NOMO-1 (cell line): ENCODE results near the gene XPO6.

Experiments
- DNase-seq, 2 experiments: peaks; one replicate each; lab custom pipeline; 2025; ENCODE audit not compliant: unreplicated experiment in 2 of 2; lab: John Stamatoyannopoulos, UW

Gene XPO6

DNA sequence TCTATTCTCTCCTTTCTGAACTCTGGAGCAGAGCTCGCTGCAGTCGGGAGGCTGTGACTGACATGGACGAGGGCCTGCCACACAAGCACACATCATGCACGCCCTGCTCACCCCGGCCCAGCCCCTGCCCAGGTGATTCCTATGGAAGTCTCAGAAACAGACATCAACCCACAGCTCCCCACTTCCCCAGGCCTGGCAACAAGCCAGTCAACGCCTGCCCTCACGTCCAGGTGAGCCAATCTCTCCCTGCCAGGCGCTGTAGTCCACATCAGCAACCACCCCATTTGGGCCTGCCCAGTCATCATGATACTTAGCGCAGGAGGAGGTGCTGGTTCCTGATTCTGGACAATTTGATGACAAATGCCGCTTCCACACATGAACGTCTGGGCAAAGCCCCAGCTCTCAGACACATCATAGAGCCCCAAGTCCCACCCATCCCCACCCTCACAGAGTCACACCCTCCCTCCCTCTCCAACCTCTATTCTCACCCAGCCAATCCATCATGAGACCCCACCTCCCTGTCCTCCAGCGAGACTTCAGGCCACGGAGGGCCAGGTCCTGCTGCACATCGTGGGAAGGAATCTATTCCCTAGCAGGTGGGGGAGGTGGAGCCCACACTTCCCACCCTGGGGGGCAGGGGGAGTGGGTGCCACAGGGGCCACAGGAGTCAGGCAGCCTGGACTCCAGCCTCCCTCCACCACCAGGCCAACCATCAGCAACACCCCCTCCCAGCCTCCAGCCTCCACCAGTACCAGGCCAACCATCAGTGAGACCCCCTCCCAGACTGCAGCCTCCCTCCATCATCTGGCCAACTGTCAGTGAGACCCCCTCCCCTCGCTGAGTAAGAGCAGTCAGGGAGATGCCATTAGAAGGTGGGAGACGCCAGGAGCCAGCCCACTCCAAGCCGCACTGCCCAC lies 114.5 kb downstream of the XPO6 start:
- no peak for DNase-seq

DNA sequence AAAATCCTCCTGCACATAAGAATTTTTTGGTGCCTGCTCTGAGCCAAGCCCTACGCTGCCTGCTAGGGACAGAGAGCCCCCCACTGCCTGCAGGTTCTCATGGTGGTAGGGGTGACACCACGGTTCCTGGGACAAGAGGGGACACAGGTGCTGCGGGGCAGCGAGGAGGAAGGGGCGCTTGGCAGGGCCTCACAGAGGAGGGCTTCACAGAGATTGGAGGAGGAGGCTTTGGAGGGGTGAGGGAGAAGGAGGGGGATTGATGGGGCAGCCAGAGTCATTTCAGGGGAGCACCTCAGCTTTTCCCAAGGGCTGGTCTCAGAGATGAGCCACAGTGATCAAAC lies 118.4 kb downstream of the XPO6 start:
- DNase-seq: no peak

DNA sequence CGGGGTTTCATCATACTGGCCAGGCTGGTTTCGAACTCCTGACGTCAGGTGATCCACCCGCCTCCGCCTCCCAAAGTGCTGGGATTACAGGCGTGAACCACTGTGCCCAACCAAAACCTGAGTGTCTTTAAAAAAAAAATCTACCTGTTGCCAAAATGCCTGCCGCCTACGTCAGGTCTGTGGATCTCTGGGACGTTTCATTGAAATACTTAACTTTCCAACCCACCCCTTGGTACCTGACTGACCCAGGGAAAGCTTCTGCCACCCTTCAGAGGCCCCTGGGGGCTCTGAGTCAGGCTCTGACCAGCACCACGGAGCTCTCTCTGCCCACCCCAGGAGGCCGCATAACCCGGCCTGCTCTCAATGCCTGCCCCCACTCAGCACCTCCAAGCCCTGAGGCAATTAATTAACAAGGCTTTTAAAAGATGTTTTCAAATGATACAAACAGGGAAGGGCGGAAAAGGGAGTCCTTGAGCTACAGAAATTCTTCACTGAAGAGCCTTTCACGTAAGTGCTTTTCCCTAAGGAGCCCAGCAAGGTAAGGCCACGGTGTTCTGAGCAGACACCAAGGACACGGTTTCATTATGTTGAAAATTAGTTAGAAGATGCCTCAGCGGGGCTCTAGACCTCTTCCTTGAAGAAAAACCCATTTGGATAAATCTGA lies 118.9 kb downstream of the XPO6 start:
- no peak for DNase-seq

DNA sequence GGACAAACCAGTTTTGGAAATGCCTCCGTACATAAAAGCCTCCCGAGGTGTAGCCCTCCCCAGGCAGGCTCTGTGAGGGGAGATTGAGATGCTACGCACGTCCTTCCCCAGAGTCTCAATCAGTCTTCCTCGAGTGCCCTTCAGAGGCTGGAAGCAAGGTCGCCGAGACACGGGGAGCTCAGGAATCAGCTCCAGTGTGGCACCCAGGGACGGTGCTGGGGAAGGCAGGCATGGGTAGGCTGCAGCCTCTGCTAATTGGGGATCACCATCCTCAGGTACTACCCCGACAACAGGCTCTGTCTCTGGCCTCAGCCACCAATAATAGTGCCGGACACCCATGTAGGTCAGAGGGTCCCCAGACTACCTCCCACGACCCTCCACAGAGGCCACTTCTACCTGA lies 120.1 kb downstream of the XPO6 start:
- no peak for DNase-seq

DNA sequence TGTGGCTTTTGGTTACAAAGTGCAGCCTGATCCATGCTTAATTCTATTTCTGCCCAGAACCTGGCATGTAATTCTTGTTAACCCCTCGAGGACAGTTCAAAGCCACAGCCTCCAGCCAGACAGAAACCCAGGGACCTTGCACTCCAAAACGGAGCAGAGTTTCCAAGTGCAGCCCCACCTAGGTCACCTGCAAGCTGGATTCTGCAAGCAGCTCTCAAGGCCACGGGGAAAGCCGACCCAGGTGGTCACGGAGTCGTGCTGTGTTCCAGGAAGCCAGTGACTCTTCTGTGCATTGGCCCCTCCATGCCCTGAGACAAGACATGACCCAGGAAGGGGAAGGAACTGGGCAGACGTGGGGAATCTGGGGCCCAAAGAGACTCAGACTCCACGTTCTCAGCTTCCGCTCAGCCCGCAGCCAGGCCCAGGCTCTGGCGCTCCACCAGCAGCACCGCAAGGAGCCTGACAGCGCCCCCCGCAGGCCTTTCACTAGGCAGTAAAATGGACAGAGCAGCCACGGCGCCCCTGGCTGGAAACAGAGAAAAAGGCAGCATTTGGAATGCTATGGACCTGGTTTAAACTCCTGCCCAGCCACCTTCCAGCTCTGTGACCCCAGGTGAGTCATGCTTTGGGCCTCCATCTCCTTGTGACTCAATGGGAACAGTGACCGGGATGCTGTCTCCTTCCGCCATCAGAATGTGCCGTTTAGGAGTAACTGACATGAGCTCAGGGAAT lies 121.0 kb downstream of the XPO6 start:
- DNase-seq: no peak

DNA sequence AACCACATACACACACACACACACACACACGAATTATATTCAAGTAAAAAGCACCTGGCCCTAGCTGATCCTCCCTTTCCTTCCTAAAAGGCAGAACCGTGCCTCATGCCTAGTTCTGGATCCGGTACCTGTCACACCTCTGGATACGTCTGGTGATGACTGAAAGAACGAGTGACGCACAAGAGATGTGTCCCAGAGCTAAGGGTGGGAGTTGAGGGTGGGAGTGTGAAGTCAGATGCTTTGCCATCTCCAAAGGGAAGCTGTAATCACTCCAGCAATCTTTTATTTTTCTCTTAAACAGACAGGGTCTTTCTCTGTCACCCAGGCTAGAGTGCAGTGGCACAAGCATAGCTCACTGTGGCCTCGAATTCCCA lies 121.8 kb downstream of the XPO6 start:
- DNase-seq: no peak

DNA sequence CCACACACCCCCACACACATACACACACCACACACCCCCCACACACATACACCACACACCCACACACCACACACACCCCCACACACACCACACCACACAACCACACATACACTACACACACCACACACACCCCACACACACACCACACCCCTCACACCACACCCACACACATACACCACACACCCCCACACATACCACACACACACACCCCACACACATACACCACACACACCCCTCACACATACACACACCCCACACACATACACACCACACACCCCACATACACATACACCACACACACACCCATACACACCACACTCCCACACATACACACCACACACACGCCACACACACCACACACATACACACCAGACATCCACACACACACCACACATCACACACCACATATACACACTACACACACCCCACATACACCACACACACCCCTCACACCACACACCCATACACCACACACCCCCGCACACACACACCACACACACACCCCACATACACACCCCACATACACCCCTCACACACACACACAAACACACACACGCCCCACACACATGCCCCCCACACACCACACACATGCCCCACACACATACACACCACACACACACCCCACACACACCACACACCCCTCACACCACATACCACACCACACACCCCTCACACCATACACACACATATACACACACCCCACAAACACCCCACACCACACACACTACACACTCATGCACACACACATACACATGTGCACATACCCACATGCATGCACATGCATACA lies 122.4 kb downstream of the XPO6 start:
- no peak for DNase-seq

DNA sequence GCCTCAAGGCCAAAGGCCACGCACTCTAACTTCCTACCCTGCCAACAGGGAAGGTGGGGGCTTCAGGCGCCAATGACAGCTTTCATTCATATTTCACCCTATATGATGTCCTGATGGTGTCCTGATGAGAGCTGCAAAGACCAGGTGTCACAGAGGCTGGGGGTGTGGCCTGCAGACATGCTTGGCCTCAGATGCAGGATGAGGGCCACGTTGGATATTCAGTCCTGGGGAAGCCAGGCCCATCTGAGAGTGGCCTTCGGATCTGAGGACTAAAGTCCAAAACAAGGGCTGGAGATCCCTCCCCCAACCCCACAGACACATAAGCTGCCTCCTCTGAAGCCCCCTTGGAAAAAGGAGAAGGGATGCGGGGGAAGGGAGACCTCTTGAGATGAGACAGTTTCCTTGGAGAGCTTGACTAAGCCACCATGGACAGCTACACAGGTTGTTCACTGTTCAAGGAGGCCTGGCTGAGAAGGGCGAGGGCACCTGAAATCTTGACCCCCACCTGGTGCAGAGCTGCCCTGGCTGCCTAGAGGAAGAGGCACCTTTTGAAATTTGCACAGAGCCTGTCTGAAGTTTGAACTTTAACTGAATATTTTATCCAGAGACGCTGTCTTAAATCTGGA lies 124.0 kb downstream of the XPO6 start:
- no peak for DNase-seq

DNA sequence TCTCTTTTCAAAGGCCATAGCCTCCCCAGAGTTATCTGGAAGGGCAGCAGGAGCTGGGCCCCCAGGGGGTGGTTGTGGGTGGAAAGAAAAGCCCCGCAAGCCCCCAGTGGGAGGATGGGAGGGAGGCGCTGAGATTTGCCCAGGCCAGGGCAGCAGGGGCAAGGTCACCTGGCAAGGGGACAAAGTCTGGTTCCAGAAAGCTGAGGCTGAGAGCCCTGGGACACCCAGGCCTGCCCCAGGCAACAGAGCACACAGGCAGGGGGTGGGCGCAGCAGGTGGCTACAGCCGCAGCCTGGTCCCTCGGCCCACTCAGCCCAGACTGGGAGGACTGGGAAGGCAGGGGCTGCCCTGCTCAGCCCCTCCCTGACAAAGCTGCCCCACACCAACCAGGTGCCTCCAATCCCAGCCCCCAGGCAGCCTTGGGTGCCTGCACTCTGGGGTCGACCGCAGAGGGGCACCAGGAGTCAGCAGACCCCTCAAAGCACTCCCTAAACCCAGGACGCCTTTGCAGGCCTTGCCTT lies 124.6 kb downstream of the XPO6 start:
- DNase-seq: no peak

DNA sequence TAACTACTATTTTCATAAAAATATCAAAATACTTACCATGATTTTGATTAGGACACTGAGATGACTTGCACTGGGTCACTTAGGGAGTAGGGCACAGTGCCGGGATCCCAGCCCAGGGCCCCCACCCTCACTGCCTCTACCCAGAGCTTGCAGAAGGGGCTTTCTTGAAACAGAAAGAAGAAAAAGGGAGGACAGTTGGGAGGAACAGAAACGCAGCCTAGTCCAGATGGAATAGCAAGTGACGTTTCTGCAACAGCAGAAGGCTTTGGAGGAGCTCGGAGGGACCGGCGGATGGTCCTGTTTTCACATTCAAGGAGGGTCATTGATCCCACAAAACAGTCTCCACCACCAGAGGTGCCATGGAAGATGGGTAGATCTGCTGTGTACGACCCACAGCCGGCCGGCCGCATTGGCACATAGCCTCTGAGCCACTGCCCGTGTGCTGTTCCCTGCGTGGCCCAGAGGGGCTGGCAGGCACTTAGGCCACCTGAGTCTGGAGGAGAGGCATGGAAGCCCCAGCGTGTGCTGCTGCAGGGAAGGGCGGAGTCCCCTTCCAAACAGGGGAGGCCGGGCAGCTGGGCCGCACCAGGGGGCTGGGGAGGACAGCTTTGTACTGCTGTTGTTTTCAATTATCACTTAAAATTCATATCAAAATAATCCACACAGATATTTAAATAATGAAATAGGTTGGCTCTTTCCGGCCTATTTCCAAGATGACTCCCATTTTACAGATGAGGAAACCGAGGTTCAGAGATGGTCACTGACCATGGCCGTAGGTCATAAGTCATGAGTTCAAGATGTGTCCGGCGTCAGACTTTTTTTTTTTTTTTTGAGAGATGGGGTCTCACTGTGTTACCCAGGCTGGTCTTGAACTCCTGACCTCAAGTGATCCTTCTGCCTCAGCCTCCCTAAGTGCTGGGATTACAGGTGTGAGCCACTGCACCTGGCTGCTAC lies 125.3 kb downstream of the XPO6 start:
- no peak for DNase-seq

DNA sequence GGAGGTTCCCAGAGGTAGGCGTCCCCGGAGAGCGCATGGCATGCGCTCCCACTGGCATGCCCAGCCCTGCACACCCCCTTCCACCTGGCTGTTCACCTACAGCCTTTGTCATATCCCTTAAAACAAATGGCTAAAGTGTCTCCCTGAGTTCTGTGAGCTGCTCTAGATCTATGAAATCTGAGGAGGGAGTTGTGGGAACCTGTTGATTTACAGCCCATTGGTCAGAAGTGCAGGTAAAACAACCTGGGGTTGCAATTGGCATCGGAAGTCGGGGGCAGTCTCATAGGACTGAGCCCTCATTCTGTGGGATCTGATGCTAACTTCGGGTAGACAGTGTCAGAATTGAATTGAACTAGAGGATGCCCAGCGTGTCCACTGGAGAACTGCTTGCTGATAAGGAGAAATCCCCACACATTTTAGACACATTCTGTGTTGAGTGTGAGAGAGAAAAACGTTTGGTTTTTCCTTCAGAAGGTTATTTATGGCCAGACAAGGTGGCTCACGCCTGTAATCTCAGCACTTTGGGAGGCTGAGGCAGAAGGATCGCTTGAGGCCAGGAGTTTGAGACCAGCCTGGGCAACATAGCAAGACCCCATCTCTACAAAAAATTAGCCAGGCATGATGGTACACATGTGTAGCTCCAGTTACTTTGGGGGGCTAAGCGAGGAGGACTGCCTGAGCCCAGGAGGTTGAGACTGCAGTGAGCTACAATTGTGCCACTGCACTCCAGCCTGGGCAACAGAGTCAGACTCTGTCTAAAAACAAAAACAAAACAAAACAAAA lies 126.2 kb downstream of the XPO6 start:
- no peak for DNase-seq

DNA sequence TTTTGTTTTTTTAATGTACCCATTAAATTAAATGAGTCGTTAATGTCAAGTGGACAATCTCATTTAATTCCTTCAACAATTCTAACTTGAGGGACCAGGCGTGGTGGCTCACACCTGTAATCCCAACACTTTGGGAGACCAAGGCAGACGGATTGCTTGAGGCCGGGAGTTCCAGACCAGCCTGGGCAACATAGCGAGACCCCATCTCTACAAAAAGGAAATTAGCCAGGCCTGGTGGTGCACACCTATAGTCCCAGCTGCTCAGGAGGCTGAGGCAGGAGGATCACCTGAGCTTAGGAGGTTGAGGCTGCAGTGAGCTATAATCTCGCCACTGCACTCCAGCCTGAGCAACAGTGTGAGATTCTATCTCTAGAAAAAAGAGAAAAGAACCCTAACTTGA lies 127.6 kb downstream of the XPO6 start:
- no peak for DNase-seq

DNA sequence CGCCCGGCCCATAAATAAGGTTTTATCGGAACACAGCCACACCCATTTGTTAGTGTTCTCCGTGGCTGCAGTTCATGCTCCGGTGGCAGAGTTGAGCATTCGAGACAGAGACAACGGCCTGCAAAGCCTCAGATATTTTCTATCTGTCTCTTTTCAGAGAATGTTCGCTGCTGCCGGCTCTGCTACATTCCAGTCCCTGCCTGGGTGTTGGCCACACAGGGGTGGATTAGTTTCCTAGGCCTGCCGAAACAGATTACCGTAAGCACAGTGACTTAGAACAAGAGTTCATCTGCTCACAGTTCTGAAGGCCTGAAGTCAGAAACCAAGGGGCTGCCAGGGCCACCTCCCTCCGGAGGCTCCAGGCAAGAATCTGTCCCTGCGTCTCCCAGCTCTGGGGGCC lies 129.1 kb downstream of the XPO6 start:
- DNase-seq: no peak

DNA sequence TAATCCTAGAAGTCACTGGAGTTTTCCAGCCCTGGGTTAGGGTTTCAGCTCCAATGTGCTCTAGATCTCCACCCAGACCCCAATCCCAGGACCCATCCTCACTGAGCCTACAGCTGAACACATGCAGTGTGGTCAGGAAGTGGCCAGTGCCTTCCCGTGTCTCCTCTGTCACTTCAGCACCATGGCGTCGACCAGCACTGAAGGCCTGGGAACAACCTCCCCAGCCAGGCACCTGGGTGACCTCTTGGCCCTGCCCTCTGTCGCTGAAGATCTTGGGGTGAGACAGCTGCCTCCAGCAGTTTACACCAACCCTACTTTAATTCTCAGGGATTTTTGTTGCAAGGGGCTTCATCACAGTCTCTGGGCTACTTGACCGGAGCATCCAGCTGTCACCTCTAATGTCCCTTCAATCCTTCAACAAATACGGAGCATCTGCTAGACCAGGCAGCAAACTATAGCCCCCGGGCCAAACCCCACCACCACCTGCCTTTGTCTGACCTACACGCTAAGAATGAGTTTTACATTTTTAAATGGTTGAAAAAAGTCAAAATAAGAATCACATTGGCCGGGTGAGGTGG lies 130.3 kb downstream of the XPO6 start:
- DNase-seq: no peak

DNA sequence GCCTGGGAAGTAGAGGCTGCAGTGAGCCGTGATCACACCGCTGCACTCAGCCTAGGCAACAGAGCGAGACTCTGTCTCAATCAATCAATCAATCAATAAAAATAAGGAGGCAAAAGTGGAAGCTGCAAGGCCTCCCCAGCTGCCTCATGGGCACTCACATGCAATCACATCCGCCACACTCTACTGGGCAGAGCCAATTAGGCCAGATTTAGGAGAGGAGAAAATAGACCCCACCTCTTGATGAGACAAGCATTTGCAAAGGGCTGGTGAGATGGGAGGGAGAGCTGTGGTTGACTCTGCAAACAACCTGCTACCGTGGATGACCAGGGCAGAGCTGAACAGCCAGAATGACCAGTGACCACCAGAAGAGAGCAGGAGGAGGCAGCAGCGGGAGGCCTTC lies 133.5 kb downstream of the XPO6 start:
- no peak for DNase-seq

DNA sequence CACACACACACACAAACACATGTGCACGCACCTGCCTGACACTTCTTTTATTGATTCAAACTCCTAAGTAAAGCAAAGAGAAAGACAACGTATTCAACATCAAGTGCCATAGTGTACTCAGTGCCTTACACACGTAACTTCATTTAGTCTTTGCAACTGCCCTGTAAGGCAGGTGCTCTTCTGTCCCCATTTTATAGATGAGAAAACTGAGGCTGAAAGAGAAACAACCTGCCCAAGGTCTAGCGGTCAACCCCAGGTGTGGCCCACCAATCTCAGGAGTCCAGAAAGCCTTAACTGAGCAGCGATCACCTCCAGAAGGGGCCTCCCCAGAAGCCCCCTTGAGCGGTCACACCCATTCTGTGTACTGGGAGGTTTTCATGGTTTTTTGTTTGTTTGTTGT lies 137.9 kb downstream of the XPO6 start:
- DNase-seq: no peak

DNA sequence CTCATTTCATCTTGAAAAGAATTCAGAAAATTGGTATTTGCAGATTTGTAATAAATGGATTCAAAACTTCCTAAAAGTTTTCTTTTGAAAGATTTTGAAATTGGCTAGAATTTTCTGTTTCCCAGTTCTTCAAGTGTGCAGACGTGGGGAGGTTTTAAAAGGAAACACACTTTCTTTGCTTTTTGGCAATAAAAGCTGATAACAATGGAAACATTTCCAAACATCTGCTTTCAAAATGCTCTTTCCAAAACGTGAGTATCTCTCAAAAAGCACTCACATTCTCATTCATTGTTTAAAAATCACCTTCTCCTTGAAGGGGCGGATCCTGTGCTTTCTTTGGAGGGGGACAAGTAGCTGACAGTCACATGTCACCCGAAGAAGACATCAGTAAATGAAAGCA lies 139.7 kb downstream of the XPO6 start:
- no peak for DNase-seq
